WERI-Rb-1 (cell line): ENCODE measurements around the gene PAQR5.

Source experiments
- DNase-seq: peaks from one replicate; pipeline ENCODE4 v3.0.0-alpha.2; 2020
- H3K27ac ChIP-seq: fragments of 250-450 bp; sonication (Bioruptor Pico); 2 replicates; pipeline ENCODE4 v1.5.1; 2020; ENCODE audit warnings: mild to moderate bottlenecking, moderate library complexity
- H3K27me3 ChIP-seq: fragments of 250-450 bp; sonication (Bioruptor Pico); 2 replicates; pipeline ENCODE4 v1.5.1; 2021; ENCODE audit warnings: mild to moderate bottlenecking, low read depth, moderate library complexity; ENCODE audit not compliant: insufficient read depth, severe bottlenecking
- H3K36me3 ChIP-seq: fragments of 250-450 bp; sonication (Bioruptor Pico); 2 replicates; pipeline ENCODE4 v1.5.1; 2020; ENCODE audit warnings: mild to moderate bottlenecking, moderate library complexity
- H3K4me3 ChIP-seq: 2 replicates; pipeline ENCODE4 v1.5.1; 2011; ENCODE audit warnings: low read depth, mild to moderate bottlenecking, control low read depth, low read length
- H3K9me3 ChIP-seq: fragments of 250-450 bp; sonication (Bioruptor Pico); 2 replicates; pipeline ENCODE4 v1.5.1; 2021; ENCODE audit warnings: mild to moderate bottlenecking, moderate library complexity; ENCODE audit not compliant: severe bottlenecking
- CTCF ChIP-seq: IDR thresholded peaks from 2 replicates; pipeline ENCODE4 v1.5.1; 2011; ENCODE audit warnings: low read depth, mild to moderate bottlenecking, control low read depth, inconsistent platforms, low read length

Gene PAQR5

DNA sequence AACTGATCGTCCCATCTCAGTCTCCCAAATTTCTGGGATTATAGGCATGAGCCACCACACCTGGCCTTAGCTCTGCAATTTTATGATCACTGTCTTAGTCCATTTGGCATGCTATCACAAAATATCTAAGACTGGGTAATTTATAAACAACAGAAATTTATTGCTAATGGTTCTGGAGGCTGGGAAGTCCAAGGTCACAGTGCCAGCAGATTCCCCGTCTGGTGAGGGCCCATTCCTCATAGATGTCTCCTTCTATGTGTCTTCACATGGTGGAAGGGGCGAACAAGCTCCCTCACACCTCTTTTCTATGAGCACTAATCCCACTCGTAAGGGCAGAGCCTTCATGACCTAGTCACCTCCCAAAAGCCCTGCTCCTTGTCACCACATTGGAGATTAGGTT lies 60.1 kb downstream of the PAQR5 start:
- DNase-seq = no peak
- no peaks in the 10 kb centered on the region for H3K36me3 ChIP-seq
- H3K27ac ChIP-seq = no peak overlapping the region
- no peak for TF ChIP-seq CTCF
- no peaks in the 10 kb centered on the region for H3K27me3 ChIP-seq
- no peak overlapping the region for H3K4me3 ChIP-seq
- no peaks in the 10 kb centered on the region for H3K9me3 ChIP-seq

- Histone ChIP-seq H3K36me3 (no peaks in the 10 kb centered on the region), H3K9me3 (no peaks in the 10 kb centered on the region), H3K4me3 (no peak overlapping the region), H3K27me3 (no peaks in the 10 kb centered on the region), H3K27ac (no peak overlapping the region)
- no peak for DNase-seq
- no peak; the same call in 1 of the 2 replicates for TF ChIP-seq CTCF
These were observed 61.0 kb downstream of the PAQR5 start for GRCh38 chr15:69359722-69360121.

GRCh38 chr15:69360642-69361041 lies 61.9 kb downstream of the PAQR5 start:
- Histone ChIP-seq H3K27me3 (no peaks in the 10 kb centered on the region), H3K4me3 (no peak overlapping the region), H3K36me3 (no peaks in the 10 kb centered on the region), H3K27ac (no peak overlapping the region), H3K9me3 (no peaks in the 10 kb centered on the region)
- no peak for DNase-seq
- no peak for TF ChIP-seq CTCF

DNA sequence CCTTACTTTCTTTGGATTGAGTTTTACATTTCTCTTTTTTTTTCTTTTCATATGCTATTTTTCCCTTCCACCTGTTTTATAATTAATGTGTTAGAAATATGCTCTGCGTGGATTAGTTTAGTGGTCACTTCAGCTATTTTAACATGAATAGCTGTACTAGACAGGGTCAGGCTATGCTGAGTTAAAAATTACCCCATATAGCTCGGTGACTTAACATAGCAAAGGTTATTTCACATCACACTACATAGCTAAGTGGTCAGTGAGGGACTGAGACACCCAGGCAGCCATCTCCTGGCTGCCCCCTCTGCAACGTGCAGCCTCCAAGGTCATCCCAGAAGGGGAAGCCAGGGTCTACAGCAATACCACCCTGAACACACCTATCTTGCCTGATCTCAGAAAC lies 68.5 kb downstream of the PAQR5 start:
- Histone ChIP-seq H3K36me3 (no peaks in the 10 kb centered on the region), H3K9me3 (no peaks in the 10 kb centered on the region), H3K27me3 (no peaks in the 10 kb centered on the region), H3K27ac (no peak overlapping the region), H3K4me3 (no peak overlapping the region)
- no peak for DNase-seq
- TF ChIP-seq CTCF = no peak

- DNase-seq = no peak
- Histone ChIP-seq H3K9me3 (peaks cover 3% of the 10 kb centered on the region), H3K4me3 (no peak overlapping the region), H3K27me3 (no peaks in the 10 kb centered on the region), H3K36me3 (no peaks in the 10 kb centered on the region), H3K27ac (no peak overlapping the region)
- TF ChIP-seq CTCF = no peak
These were observed 70.9 kb downstream of the PAQR5 start for GRCh38 chr15:69369631-69370030.

- no peaks in the 10 kb centered on the region for H3K36me3 ChIP-seq
- TF ChIP-seq CTCF = no peak
- H3K9me3 ChIP-seq = peaks cover 3% of the 10 kb centered on the region
- no peak for DNase-seq
- H3K4me3 ChIP-seq = no peak overlapping the region
- H3K27me3 ChIP-seq = no peaks in the 10 kb centered on the region
- H3K27ac ChIP-seq = no peak overlapping the region
These were observed 74.7 kb downstream of the PAQR5 start for GRCh38 chr15:69373406-69373805.
